ENCODE data around the gene CDRT15. TPM values are rescaled to one million over a fixed set of nuclear protein-coding genes. Genes with fewer than 3 reads are reported as not detected.
"Not testable (repeated sequence)": the region's sequence is repeated elsewhere in the genome, so short reads cannot be mapped to it uniquely, and the experiment has no call there.

Gene CDRT15
- total RNA-seq: not detected

DNA sequence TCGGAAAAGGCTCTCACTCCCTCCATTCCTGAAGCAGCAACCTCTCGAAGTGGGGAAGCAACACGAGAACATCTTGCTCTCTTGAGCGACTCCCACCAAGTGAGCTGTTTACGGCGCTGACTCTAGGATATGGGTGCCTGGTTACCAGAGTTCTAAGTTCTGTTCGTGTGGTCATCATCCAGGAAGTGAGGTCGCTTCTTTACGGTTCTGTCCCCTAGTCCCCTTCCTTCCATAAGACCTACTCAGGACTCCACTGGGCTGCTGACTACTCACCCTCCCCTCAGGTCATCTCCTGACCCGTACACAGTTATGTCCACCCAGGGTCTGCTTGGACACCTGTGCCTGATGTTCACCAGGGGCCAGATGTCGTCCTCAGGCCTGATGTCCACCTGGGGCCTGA, at the start of gene CDRT15:
TSS of gene CDRT15 (minus strand) at position 101 of the 400 bp plus-strand sequence. CDS start at position 72, 29 bp downstream.
- not testable (repeated sequence) for DNase-seq (ENCODE audit: low spot score)

DNA sequence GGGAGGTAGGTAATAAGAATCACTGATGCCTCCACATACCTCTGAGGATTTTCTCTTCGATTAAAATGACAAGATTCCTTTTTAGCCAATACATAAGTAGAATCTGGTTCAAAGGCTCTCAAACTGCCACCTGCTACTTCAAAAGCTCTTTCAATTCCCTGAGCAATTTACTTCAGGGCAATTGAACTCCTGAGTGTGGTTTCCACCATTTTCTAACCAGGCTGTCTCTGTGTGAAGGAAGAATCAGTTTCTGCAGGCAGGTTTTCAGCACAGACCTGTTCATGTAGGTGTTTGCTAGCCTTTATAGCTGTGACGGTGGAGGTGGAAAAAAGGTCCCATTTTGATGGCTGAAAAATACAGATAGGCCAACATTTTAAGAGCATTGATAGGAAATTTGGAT, 46.1 kb upstream of the CDRT15 start:
- DNase-seq (ENCODE audit: low spot score): no peak

DNA sequence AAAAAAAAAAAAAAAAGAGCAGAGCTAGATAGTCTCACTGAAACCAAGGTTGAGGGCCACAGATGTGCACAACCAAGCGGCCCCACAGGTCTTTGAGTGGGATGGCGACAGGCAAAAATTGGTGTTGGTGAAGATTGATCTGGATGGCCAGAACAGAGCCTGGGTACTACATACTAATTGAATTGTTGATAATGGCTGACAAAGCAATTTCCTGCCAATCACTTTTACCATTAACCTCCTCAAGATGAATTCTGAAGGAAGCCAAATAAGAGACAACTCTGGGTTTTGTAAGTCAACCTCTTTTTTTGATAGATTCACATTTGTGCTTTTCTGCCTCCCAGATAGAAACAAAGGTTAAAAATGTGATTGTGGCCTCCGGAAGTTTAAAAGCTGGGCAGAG, 44.9 kb upstream of the CDRT15 start:
- DNase-seq (ENCODE audit: low spot score): no peak

DNA sequence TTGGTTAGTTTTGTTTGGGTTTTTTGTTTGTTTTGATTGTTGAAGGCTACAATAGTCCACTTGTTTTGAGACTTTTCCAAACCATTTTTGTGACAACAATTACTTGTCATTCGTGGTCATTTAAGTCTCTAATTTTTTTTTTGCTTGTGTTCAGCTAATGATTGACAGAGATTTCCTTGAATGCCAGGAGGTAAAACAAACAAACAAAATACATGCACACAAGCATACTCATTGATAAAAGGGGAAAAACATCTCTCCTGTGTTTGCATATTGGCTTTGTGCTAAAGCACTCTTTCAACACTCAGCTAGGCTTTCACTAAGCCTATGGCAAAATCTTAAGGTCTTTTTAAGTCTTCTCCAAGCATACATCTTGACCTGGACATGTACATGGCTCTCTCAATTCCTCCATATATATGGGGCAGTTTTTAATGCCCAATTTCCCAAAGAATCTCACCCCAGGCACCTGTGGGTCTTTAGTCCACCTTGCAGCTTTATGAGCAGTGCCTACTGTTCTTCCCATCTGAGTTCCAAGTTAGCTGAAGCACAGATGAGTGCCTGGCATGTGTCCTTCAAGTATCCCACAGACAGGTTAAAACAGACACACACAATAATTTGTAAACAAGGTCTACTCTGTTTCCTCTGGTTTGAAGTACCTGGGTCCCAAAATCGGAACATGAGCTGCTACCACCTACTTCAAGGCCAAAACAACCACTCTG, 40.0 kb upstream of the CDRT15 start:
- no peak for DNase-seq (ENCODE audit: low spot score)

DNA sequence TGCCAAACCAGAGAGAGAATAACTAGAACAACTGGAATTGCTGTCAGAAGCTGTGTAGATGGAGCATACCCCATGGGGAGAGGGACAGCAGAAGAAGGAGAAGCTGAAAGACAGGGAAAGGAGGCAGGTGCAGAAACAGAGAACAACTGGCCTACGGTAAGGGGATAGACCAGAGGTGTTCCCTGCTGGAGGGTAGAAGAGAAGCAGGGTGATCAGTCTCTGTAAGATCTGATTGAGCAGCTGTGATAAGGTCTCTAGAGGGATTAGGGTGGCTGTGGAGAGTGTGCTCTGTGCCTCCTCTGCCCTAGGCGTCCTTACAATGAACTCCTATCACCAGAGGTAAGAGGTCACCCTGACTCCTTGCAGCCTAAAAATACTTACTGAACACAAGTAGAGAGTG, 33.8 kb upstream of the CDRT15 start:
- DNase-seq (ENCODE audit: low spot score): no peak

DNA sequence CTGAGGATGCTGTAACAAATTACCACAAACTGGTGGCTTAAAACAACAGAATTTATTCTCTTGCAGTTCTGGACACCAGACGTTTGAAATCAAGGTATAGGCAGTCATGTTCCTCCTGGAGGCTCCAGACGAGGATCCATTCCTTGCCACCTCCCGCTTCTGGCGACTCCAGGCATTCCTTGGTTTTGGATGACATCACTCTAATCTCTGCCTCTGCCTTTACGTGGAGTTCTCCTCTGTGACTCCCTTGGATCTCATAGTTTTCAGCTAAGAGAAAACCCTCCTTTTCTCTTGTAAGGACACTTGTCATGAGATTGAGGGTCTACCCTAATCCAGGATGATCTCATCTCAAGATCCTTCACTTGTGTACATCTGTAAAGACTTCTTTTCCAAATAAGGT, 32.8 kb upstream of the CDRT15 start:
- no peak for DNase-seq (ENCODE audit: low spot score)

DNA sequence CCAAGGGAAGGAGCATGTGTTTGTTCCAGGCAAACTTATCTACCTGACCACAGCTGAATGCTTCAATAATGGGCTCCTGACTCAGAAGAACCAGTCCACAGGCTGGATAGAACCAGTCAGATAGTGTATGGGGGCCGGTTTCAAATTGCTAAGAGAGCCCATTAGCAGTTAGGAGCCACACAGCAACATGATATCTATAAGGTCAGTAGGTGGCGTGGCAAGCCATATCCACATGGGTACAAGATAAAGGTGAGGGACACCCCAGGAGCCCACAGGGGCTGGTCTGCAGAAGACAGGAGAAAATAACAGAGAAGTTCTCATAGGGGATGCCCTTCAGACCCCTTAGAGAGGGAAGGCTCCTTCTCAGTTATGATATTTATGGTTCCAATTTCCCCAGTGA, 31.6 kb upstream of the CDRT15 start:
- no peak for DNase-seq (ENCODE audit: low spot score)

DNA sequence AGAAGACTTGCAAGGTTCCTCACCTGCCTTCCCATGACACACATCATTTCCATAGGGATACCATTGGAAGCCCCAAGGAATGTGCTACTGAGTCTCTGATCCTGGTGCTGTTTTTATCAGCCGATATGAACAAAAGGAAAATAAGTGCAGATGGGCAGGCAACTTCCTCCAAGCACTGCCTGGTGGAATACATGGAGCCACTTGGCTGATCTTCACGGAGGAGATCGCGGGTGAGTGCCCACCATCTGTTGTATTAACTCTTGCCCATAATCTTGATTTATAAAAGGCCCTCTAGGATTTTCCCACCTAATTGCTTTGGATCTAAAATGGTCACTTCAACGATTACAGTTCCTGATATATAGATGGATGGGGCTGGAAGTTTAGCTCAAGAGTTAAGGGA, 24.7 kb upstream of the CDRT15 start:
- DNase-seq (ENCODE audit: low spot score): no peak

DNA sequence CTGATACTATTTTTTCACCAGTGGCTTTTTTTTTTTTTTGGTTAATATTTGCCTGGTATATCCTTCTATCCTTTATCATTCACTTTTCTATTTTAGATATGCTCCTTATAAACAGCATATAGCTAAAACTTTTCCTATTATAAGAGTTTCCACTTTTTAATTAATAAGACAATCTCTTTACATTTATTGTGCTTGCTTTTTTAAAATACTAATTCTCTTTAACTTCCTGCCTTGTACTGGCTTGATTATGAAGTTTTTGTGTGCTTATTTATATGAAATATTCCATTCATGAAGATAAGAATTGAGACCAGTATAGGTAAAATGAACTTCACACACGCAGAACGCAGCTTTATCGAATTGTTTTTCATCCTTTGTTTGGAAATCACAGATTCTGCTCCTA, 9.0 kb upstream of the CDRT15 start:
- DNase-seq (ENCODE audit: low spot score): no peak

DNA sequence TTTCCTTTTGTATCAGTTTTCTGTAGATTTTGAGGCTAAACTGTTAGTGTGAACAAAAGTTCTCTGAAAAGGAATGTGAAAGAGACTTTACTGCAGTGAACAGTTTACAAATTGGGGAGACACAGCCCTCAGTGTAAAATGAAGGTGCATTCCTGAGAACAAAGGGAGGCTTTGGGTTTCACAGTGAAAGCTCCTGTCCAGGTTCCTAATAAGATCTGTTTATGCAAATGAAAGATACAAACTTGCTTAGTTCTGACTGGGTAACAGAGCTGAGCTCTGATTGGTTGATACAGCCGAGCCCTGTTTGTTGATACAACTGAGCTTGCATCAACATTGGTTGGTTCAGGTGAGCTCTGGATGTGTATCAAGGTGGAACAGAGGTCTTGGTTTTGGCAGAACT, 8.3 kb upstream of the CDRT15 start:
- DNase-seq (ENCODE audit: low spot score): no peak

DNA sequence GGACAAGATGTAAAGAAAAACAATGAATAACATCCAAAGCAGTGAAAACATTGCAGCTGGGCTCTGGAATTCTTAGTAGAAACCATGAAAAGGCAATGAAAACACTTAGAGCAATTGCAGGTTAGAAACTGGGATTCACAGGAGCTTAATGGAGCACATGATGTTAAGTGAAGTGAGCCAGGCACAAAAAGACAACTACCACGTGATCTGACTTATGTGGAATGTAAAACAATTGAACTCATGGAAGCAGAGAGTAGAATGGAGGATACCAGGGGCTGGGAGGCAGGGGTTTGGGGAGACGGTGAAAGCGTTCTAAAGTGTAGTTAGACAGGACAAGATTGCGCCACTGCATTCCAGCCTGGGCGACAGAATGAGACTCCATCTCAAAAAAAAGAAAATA, 2.6 kb upstream of the CDRT15 start:
- not testable (repeated sequence) for DNase-seq (ENCODE audit: low spot score)

DNA sequence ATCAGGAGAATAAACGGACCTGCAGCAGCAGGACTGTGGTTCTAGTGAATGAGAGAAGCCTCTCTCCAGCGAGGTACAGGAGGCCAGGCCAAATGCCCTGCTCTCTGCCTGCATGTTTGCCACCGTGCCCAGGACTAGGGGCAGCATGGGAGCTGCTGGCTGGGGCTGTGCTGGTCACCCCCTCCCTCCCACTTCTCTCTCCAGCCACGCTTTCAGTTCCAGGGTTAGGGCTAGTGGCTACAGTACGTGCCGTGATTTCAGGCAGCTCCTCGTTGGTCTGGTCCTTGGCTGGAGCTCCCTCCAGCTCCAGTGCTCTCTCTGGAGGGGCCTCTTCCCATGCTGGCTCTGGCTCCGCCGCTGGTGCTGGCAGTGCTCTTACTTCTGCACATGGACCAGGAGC, 630 bp downstream of the CDRT15 start:
- not testable (repeated sequence) for DNase-seq (ENCODE audit: low spot score)

DNA sequence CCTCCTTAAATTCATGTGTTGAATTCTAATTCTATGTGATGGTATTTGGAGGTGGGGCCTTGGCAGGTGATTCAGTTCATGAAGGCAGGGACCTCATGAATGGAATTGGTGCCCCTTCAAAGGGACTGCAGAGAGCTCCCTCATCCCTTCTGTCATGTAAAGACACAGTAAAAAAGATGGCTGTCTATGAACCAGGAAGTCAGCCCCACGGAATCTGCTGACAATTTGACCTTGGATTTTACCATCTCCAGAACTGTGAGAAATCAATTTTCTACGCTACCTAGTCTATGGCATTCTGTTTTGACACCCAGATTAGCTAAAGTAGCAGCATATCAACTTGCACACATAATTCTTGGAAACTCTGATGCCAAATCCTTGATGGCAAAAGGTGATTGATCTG, 1.6 kb downstream of the CDRT15 start:
- DNase-seq (ENCODE audit: low spot score): not testable (repeated sequence)

DNA sequence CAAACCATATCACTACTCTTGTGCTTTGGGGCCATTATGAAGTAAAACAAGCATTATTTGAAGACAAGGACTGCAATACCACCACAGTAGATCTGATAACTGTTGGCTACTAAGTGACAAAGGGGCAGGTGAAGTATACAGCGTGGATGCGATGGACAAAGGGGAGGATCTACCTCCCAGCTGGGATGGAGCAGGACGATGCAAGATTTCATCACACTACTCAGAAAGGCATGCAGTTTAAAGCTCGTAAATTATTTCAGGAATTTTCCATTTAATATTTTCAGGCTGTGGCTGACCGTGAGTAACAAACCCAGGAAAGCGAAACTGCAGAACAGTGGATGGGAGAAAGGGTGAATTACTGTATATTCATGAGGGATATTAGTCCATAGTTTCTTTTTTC, 5.5 kb downstream of the CDRT15 start:
- not testable (repeated sequence) for DNase-seq (ENCODE audit: low spot score)

DNA sequence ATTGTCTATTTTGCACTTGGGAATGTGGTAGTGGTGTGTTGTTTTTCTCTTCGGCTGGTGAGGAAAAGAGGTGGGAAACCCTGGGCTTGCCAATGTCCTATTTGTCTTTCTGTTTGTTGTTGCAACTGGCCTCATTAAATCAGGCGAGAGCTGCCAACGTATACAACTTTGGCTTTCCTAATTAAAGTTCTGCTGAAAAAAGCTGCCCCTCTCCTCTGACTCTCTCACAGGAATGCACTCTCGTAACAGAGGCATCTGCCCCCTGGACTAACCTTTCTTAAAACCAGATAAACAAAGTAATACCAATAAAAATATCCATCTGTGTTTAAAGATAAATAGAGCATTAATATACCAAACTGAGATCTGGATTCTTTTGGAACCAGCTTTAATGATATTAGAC, 7.8 kb downstream of the CDRT15 start:
- DNase-seq (ENCODE audit: low spot score): no peak

DNA sequence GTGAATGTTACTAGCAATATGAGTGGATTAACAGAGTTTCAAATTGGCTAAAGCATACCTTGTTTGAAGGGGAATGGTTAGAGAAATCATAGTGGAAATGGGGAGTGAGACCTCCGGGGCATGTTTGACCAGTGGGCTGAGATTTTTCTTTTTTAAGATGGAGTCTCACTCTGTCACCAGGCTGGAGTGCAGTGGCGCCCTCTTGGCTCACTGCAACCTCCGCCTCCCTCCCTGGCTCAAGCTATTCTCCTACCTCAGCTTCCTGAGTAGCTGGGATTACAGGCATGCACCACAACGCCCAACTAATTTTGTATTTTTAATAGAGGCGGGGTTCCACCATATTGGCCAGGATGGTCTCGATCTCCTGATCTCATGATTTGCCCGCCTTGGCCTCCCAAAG, 9.6 kb downstream of the CDRT15 start:
- DNase-seq (ENCODE audit: low spot score): no peak

DNA sequence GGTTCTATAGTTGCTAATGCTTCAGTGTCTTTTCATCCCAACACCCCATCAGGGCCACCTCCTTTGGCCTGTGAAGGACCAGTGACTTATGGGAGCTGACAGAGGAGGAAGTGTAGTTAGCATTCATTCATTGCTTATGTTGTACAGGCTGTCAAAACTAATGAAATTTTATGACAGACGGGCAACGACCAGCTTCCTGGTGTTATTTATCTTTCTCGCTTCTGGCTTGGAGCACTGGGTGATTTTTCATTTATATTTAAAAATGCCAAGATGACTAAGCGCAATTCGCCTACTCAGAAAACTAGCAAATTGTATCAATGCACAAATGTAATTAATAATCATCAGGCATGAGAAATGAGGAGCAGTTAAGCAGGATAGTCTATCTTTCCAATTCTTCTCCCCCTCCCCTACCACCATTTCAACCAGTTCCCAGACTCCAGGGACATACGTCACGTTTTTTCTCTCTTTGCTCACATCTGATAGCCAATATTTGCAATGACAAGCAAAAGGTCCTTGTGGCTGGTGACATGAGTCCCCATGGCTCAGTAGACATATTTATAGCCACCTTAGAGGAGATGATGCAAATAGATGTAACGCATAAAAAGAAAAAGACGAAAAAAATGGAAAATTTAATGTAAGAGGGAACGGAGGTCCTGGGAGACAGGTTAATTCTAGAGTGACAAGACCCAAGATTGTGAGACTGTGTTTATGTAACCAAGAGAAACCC, 11.2 kb downstream of the CDRT15 start:
- DNase-seq (ENCODE audit: low spot score): no peak

DNA sequence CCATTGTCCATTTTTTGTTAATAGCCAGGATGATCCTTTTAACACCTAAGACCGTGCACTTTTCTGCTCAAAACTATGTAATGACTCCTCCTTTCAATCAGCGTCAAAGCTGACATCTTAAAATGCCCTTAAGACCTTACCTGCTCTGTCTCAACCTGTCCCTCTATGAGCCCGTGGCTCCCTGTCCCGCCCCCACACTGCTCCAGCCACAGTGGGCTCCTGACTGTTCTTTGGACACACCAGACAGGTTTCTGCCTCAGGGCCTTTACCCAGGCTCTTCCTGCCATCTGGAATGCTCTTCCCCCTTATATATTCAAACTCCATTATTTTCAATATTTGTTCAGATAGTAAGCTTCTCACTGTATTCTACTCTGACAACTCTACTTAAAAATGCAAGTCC, 14.1 kb downstream of the CDRT15 start:
- DNase-seq (ENCODE audit: low spot score): no peak

DNA sequence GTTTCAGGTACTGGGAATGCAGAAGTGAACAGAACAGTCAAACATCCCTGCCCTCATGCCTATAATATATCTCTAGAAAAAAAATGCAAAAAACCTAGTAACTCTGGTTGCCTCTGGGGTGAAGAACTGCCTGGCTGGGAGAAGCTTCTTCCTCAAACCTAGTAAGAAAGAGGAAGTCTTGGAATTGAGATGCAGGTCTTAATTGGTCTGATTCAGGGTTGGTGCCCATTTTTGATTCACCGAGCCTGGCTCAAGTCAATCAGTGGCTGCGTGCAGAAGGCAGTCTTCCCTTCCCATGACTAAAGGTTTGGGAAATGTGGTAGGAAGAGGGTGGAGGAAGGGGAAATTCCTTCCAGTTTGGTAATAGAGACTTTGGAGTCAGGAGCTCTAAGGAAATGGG, 22.4 kb downstream of the CDRT15 start:
- DNase-seq (ENCODE audit: low spot score): no peak

DNA sequence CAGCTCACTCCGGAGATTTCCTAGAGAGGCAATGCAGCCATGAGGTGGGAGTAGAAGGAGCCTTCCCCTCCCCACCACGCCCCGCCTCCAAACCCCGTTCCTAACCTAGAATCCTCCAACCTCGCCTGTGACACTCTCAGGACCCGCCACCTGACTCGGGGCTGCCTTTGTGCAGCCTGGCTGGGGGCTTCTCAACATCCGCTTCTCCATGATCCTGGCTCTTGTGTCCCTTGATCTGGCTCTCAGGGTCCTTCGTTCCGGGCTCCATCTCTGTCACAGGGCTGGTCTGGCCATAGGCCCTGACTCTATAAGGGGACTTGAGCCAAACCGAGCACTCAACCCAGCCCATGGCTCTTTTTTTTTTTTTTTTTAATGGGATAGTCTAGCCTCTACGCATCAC, 24.3 kb downstream of the CDRT15 start:
- DNase-seq (ENCODE audit: low spot score): no peak

DNA sequence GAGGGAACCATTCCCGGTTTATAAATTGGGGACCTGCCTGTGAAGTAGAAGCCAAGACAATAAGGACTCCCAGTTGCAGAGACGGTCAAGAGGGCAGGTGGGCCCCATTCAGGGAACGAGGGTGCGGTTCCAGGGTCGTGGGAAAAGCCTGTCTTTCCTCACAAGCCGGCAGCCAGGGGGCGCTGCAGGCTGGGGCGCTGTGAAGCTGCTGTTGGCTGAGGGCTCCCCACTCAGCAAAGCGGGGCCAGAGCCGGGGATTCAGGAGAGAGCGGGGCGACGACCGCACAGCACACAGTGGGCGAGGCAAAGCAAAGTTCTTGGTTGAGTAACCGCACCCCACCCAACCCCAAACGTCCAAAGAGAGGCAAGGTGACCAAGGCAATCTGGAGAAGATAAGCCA, 24.9 kb downstream of the CDRT15 start:
- no peak for DNase-seq (ENCODE audit: low spot score)

DNA sequence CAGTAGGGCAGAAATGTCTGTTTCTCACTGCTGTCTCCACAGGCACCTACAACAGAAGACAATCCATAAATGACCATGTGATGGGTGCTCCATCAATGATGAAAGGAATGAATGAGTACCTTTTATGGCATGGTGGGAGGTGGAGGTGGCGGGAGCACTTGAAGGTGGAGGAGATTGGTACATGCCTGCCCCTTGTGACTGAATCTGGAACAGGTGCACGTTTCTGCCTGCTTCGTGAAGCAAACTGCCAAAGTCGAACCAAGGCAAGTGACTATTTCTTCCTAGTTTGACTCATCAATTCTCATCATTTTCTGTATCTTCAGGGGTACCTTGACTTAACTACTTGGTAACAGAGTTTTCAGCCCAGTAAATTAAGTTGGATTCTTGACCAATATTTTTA, 25.4 kb downstream of the CDRT15 start:
- DNase-seq (ENCODE audit: low spot score): no peak

DNA sequence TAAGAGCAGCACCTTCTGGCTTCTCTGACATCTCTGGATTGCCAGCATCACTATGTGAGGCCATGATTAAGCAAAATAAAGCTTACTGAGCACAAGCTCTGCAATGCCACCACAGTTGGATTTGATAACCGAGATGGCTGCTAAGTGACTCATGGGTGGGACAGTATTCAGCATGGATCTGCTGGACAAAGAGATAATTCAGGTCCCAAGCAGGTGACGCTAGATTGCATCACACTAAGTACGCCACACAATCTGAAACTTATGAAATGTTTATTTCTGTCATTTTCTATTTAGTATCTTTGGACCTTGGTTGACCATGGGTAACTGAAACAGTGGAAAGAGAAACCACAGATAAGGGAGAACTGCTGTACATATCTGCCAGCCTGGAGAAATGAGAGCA, 27.4 kb downstream of the CDRT15 start:
- no peak for DNase-seq (ENCODE audit: low spot score)

DNA sequence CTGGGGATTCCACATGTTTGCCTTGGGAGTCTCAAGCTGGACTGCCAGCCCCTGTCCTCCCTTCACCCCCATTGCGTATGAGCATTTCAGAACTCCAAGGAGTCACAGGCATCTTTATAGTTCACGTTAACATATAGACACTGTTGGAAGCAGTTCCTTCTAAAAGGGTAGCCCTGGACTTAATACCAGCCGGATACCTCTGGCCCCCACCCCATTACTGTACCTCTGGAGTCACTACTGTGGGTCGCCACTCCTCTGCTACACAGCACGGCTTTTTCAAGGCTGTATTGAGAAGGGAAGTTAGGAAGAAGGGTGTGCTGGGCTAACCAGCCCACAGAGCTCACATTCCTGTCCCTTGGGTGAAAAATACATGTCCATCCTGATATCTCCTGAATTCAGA, 28.9 kb downstream of the CDRT15 start:
- DNase-seq (ENCODE audit: low spot score): no peak

Measured in mucosa of gallbladder (tissue), 1 donor.